Tibial nerve (tissue), 4 donors: ENCODE measurements around the gene SSH2. TPM values are rescaled to one million over a fixed set of nuclear protein-coding genes. Genes with fewer than 3 reads are reported as not detected.

Experiments
- DNase-seq, 2 donors: peaks; one replicate each; pipeline ENCODE4 v3.0.0-alpha.2; 2019; ENCODE audit warnings: low spot score in 2 of 2
- H3K27ac ChIP-seq, 4 donors: fragments of 200-600 bp; sonication (generic) in 3 of 4; one replicate each; pipeline ENCODE4 v1.5.1; 2017 to 2019; ENCODE audit warnings: mild to moderate bottlenecking in 1 of 4
- H3K27me3 ChIP-seq, 2 donors: fragments of 200-600 bp; sonication (generic) in 1 of 2; one replicate each; pipeline versions ENCODE4 v1.5.1 to v1.6.0; 2017 to 2019
- H3K36me3 ChIP-seq, 3 donors: fragments of 200-600 bp; sonication (generic); one replicate each; pipeline ENCODE4 v1.5.1; 2018 to 2019
- H3K4me1 ChIP-seq, 4 donors: fragments of 200-600 bp; sonication (generic) in 3 of 4; one replicate each; pipeline ENCODE4 v1.5.1; 2017 to 2019
- H3K4me3 ChIP-seq, 4 donors: fragments of 200-600 bp; sonication (generic) in 3 of 4; one replicate each; pipeline ENCODE4 v1.5.1; 2017 to 2019; ENCODE audit warnings: mild to moderate bottlenecking in 1 of 4, moderate library complexity in 1 of 4
- H3K9me3 ChIP-seq, 4 donors: fragments of 200-600 bp; sonication (generic) in 3 of 4; one replicate each; pipeline ENCODE4 v1.5.1; 2017 to 2019
- EP300 ChIP-seq, 2 donors: sonication (generic); formaldehyde crosslinking; IDR thresholded peaks; one replicate each; pipeline ENCODE4 v1.6.1; 2017; ENCODE audit warnings: antibody characterized with exemption in 2 of 2, mild to moderate bottlenecking in 1 of 2
- POLR2A ChIP-seq, 2 donors: fragments of 450-650 bp; IDR thresholded peaks; one replicate each; pipeline ENCODE4 v1.6.1; 2017; ENCODE audit warnings: antibody characterized with exemption in 2 of 2, mild to moderate bottlenecking in 2 of 2, moderate library complexity in 2 of 2
- WGBS, 2 donors: methylation state at CpG; one replicate each; pipeline ENCODE4 v1.1.5; 2018; 5-methylcytosine and 5-hydroxymethylcytosine counted together
- total RNA-seq, 4 donors: library from RNA; depleted of rRNA; stranded (reverse); fragments of >200 nt; gene quantifications; one replicate each; pipeline ENCODE4 v1.1.0, GENCODE V29; 2016
- TF ChIP-seq, protein P1 (sequence below), 5 experiments: fragments of 200-600 bp in 3 of 5; fragments of 450-650 bp in 2 of 5; sonication (generic) in 3 of 5; IDR thresholded peaks; one replicate each; pipeline ENCODE4 v1.5.1; 2016 to 2019; ENCODE audit warnings: antibody characterized with exemption in 5 of 5, mild to moderate bottlenecking in 3 of 5, moderate library complexity in 2 of 5

Gene SSH2
- total RNA-seq, 4 donors from 2014 or later: 51.3 to 67.1 (median 55.7) TPM

DNA sequence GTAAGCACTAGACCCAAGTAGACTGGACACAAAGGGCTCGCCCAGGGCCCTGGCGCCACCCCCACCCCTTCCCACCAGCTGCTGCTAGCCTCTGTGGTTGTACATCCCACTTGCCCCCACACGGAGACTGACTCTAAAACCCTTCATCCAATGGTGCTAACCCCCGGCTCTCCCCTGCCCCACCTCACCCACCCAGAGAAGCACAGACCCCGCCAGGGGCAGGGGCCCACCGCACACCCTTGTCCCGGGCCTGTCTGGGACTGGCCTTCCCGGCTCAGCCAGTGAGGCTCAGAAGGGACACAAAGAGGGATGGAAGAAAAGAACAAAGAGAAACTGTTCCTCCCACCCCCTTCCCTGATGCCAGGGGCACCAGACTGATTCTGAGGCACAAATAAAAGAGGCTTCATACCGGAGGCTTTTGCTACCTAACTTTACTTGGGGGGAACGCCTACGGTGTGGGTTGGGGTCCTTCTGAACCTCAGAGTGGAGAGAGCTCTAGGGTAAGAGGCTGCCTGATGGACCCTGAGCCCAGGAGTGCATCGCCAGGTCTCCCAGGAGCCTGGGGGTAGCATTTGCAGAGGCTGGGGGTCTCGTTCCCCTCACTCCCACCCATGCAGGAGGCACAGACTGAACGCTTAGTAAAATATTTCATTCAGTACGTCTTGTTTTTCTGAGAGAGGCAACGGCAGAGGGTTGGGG, 315.5 kb downstream of the SSH2 start:
- H3K9me3 ChIP-seq: no peaks in the 10 kb centered on the region
- H3K4me1 ChIP-seq: peaks cover 0 to 66% (median 51%) of the 10 kb centered on the region in 4 donors
- H3K4me3 ChIP-seq: peak overlapping the region; percentile 13 to 50 (median 34)
- peaks cover 0 to 19% (median 0%) of the 10 kb centered on the region in 3 donors for H3K36me3 ChIP-seq
- WGBS, 2 donors: 49 to 57% methylated on average over 15 to 16 of the region's 16 CpGs
- no peak for DNase-seq
- H3K27ac ChIP-seq: peak overlapping the region; percentile 56 to 89 (median 77)
- H3K27me3 ChIP-seq: peaks cover 0 to 5% of the 10 kb centered on the region in 2 donors
- TF ChIP-seq EP300 (IDR thresholded peaks at IDR 0.05): no peak
- TF ChIP-seq, protein P1, sequence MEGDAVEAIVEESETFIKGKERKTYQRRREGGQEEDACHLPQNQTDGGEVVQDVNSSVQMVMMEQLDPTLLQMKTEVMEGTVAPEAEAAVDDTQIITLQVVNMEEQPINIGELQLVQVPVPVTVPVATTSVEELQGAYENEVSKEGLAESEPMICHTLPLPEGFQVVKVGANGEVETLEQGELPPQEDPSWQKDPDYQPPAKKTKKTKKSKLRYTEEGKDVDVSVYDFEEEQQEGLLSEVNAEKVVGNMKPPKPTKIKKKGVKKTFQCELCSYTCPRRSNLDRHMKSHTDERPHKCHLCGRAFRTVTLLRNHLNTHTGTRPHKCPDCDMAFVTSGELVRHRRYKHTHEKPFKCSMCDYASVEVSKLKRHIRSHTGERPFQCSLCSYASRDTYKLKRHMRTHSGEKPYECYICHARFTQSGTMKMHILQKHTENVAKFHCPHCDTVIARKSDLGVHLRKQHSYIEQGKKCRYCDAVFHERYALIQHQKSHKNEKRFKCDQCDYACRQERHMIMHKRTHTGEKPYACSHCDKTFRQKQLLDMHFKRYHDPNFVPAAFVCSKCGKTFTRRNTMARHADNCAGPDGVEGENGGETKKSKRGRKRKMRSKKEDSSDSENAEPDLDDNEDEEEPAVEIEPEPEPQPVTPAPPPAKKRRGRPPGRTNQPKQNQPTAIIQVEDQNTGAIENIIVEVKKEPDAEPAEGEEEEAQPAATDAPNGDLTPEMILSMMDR (IDR thresholded peaks at IDR 0.05): no peak
- TF ChIP-seq POLR2A (IDR thresholded peaks at IDR 0.05): no peak

DNA sequence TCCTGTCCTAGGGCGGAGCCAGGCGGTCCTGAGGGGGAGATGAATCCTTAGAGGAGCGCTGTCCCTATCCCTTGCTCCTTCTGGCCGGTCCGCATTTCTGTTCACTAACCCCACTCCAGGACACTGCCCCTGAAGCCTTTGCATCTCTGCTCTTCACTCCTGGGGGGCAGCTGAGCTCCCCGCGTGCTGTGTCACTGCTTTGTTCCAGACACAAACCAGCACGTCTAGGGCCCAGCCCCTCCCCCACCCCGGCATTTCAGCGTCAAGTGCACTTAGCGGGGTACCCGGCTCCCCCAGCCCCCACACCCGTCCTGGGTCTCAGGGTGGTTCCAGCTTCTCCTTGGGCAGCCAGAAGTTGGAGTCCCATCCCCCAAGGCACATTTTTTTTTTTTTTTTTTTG, 316.2 kb downstream of the SSH2 start:
- H3K27ac ChIP-seq: peak overlapping the region in 3 of 4 donors; percentile 2 to 89 (median 88)
- peaks cover 0 to 60% (median 51%) of the 10 kb centered on the region in 4 donors for H3K4me1 ChIP-seq
- no peaks in the 10 kb centered on the region for H3K9me3 ChIP-seq
- DNase-seq: no peak
- WGBS, 2 donors: 27 to 31% methylated on average over 13 of the region's 13 CpGs
- H3K4me3 ChIP-seq: peak overlapping the region; percentile 13 to 41 (median 17)
- TF ChIP-seq POLR2A (IDR thresholded peaks at IDR 0.05): no peak
- TF ChIP-seq, protein P1 (IDR thresholded peaks at IDR 0.05): no peak
- no peak for TF ChIP-seq EP300 (IDR thresholded peaks at IDR 0.05)
- peaks cover 0 to 25% (median 0%) of the 10 kb centered on the region in 3 donors for H3K36me3 ChIP-seq
- peaks cover 0 to 5% of the 10 kb centered on the region in 2 donors for H3K27me3 ChIP-seq

DNA sequence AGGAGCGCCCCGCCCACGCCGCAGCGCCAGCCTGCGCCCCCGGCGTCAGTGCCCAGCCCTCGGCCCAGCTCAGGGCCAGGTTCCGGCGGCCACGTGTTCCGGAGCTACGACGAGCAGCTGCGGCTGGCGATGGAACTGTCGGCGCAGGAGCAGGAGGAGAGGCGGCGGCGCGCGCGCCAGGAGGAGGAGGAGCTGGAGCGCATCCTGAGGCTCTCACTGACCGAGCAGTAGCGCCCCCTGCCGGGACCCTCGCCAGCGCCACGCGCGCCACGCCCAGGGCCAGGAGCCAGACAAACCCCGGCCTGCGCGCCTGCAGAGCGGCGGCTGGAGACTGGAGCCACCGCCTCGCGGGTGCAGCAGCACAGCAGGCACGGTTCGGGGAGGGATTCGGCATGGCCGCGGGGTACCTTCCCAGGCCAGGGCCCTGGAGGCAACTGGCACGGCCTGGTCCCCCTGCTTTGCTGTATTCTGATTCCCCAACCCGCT, 316.6 kb downstream of the SSH2 start:
- Histone ChIP-seq H3K9me3 (no peaks in the 10 kb centered on the region), H3K27ac (peak overlapping the region; percentile 25 to 89 (median 70)), H3K4me3 (peak overlapping the region; percentile 13 to 41 (median 17)), H3K4me1 (peaks cover 0 to 55% (median 48%) of the 10 kb centered on the region in 4 donors), H3K36me3 (peaks cover 0 to 29% (median 0%) of the 10 kb centered on the region in 3 donors), H3K27me3 (peaks cover 0 to 5% of the 10 kb centered on the region in 2 donors)
- TF ChIP-seq EP300 (IDR thresholded peaks at IDR 0.05) (peak in 1 of 2 donors; percentile 73), POLR2A (IDR thresholded peaks at IDR 0.05) (peak; percentile 12 to 51)
- TF ChIP-seq, protein P1 (IDR thresholded peaks at IDR 0.05): peak; percentile 91 to 97 (median 96)
- 3% methylated on average over 14 to 22 of the region's 50 CpGs for WGBS, 2 donors
- peak; percentile 95 to 96 for DNase-seq

DNA sequence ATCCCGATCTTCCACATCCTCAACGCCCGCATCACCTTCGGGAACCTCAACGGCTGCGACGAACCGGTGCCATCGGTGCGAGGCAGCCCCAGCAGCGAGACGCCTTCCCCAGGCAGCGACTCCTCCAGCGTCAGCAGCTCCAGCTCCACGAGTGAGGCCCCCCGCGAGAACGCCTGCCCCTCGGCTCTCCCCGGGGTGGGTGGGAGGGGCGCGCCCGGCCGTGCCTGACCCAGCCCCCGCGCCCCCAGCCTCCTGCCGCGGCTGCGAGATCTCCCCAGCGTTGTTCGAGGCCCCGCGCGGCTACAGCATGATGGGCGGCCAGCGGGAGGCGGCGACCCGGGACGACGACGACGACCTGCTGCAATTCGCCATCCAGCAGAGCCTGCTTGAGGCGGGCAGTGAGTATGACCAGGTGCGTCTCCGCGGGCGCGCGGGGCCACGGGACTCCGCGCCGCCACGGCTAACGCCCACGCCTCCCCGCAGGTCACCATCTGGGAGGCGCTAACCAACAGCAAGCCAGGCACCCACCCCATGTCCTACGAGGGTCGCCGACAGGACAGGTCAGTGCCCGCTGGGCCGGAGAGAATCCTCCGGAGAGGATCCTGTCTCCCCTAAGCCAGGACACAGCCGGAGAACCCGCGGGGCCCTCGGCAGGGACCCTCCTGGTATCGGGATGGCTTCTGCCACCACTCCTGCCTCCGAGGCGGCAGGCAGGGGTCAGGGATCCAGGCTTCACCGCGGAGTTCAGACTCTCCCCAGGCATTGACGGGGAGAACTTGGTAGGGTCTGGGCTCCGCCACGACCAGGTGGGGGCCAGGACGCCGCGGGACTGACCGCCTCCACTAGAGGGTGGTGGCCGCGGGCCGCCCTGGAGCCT, 317.4 kb downstream of the SSH2 start:
- DNase-seq: no peak
- Histone ChIP-seq H3K4me1 (peaks cover 0 to 47% (median 41%) of the 10 kb centered on the region in 4 donors), H3K27me3 (peaks cover 0 to 5% of the 10 kb centered on the region in 2 donors), H3K36me3 (peaks cover 0 to 35% (median 0%) of the 10 kb centered on the region in 3 donors), H3K4me3 (peak overlapping the region in 3 of 4 donors; percentile 16 to 41 (median 18)), H3K27ac (peak overlapping the region; percentile 25 to 89 (median 70)), H3K9me3 (no peaks in the 10 kb centered on the region)
- TF ChIP-seq, protein P1 (IDR thresholded peaks at IDR 0.05): no peak
- TF ChIP-seq POLR2A (IDR thresholded peaks at IDR 0.05) (no peak), EP300 (IDR thresholded peaks at IDR 0.05) (no peak)
- WGBS, 2 donors: 58 to 72% methylated on average over 56 to 69 of the region's 85 CpGs
